HCT116 (cell line): Measurements from ENCODE around the gene HSPA12A. TPM values are rescaled to one million over a fixed set of nuclear protein-coding genes. Genes with fewer than 3 reads are reported as not detected.

Experiments
- ATAC-seq: fragments of 200-7000 bp; cut with Tn5 transposase; 2 replicates; pipeline ENCODE4 v1.9.1; 2020; ENCODE audit warnings: mild to moderate bottlenecking, moderate library complexity
- BruUV-seq: library from RNA; stranded (reverse); fragments of 400-500 nt; replicated peaks from 2 replicates; lab custom pipeline; 2021; lab: Mats Ljungman, UMichigan
- CTCF ChIA-PET: fragments of 300-600 bp; sonication (Branson Sonifier 250); formaldehyde crosslinking; loops from one replicate; lab custom pipeline; 2021; ENCODE audit warnings: antibody characterized with exemption; lab: Charles Lee
- POLR2A ChIA-PET: fragments of 300-600, 350-600 bp; sonication (Branson Sonifier 250); formaldehyde crosslinking; loops from one replicate; lab custom pipeline; 2021; ENCODE audit warnings: antibody characterized with exemption; lab: Charles Lee
- RAD21 ChIA-PET, 2 experiments: fragments of 300-600 bp; sonication (Branson Sonifier 250); formaldehyde crosslinking; loops; one replicate each; lab custom pipeline; 2023; ENCODE audit warnings: low total read pairs in 2 of 2; ENCODE audit not compliant: uncharacterized antibody in 2 of 2, unreplicated experiment in 2 of 2, low non-redundant PET in 1 of 2; lab: Charles Lee
- DNase-seq: peaks from one replicate; pipeline ENCODE4 v3.0.0-alpha.2; 2010; ENCODE audit warnings: low read depth, low spot score
- H2AFZ ChIP-seq: fragments of 200-600 bp; shearing (Covaris generic), sonication (generic); 2 replicates; pipeline ENCODE4 v1.6.1; 2017; ENCODE audit warnings: low read depth, mixed run types, mixed read lengths, antibody characterized with exemption, low read length; ENCODE audit not compliant: poor library complexity, severe bottlenecking
- H3K27ac ChIP-seq: 2 replicates; pipeline ENCODE4 v1.5.1; 2012; ENCODE audit warnings: low read depth, low read length
- H3K27me3 ChIP-seq: fragments of 200-600 bp; sonication (generic); 2 replicates; pipeline ENCODE4 v1.6.1; 2016; ENCODE audit warnings: mixed run types, low read length, mixed read lengths; ENCODE audit not compliant: insufficient read depth
- H3K36me3 ChIP-seq, 2 experiments: fragments of 200-500 bp in 1 of 2; fragments of 200-600 bp in 1 of 2; sonication (Bioruptor generic) in 1 of 2; sonication (generic) in 1 of 2; 2 replicates each; pipeline versions ENCODE4 v1.5.1 to v1.6.1; 2014 to 2016; ENCODE audit warnings: low read length in 2 of 2, inconsistent platforms in 1 of 2, mixed read lengths in 1 of 2, mixed run types in 1 of 2; ENCODE audit not compliant: insufficient read depth in 2 of 2, control insufficient read depth in 1 of 2
- H3K4me1 ChIP-seq, 2 experiments: fragments of 200-600 bp in 1 of 2; sonication (generic) in 1 of 2; 2 replicates each; pipeline versions ENCODE4 v1.5.1 to v1.6.1; 2012 to 2017; ENCODE audit warnings: low read length in 2 of 2, inconsistent platforms in 1 of 2, mild to moderate bottlenecking in 1 of 2, mixed read lengths in 1 of 2, mixed run types in 1 of 2, moderate library complexity in 1 of 2; ENCODE audit not compliant: insufficient read depth in 2 of 2, control insufficient read depth in 1 of 2
- H3K4me2 ChIP-seq: fragments of 200-600 bp; sonication (generic); 2 replicates; pipeline ENCODE4 v1.6.1; 2017; ENCODE audit warnings: mixed run types, low read length, mixed read lengths
- H3K4me3 ChIP-seq, 2 experiments: fragments of 200-600 bp in 1 of 2; sonication (generic) in 1 of 2; replicated peaks in 1 of 2; 2 replicates each; pipeline ENCODE4 v1.5.1; 2011 to 2016; ENCODE audit warnings: low read length in 2 of 2, control low read depth in 1 of 2, low read depth in 1 of 2, mild to moderate bottlenecking in 1 of 2, mixed read lengths in 1 of 2, mixed run types in 1 of 2
- H3K79me2 ChIP-seq: fragments of 200-600 bp; sonication (generic); 2 replicates; pipeline ENCODE4 v1.6.1; 2017; ENCODE audit warnings: mild to moderate bottlenecking, mixed run types, low read length, moderate library complexity, mixed read lengths; ENCODE audit not compliant: insufficient read depth
- H3K9ac ChIP-seq: fragments of 200-600 bp; sonication (generic); 2 replicates; pipeline ENCODE4 v1.6.1; 2016; ENCODE audit warnings: low read length, mixed read lengths
- H3K9me2 ChIP-seq: fragments of 200-600 bp; sonication (generic), shearing (Covaris generic); 2 replicates; pipeline ENCODE4 v1.6.1; 2017; ENCODE audit warnings: mixed run types, mild to moderate bottlenecking, moderate library complexity; ENCODE audit not compliant: insufficient read depth
- H3K9me3 ChIP-seq, 2 experiments: fragments of 200-500 bp in 1 of 2; fragments of 200-600 bp in 1 of 2; sonication (Bioruptor generic) in 1 of 2; sonication (generic) in 1 of 2; 2 replicates each; pipeline ENCODE4 v1.6.1; 2014 to 2017; ENCODE audit warnings: low read length in 2 of 2, mixed read lengths in 2 of 2, inconsistent platforms in 1 of 2, low read depth in 1 of 2, mild to moderate bottlenecking in 1 of 2, mixed run types in 1 of 2, moderate library complexity in 1 of 2; ENCODE audit not compliant: control insufficient read depth in 1 of 2, insufficient read depth in 1 of 2
- H4K20me1 ChIP-seq: fragments of 200-600 bp; sonication (generic), shearing (Covaris generic); 2 replicates; pipeline ENCODE4 v1.6.1; 2017; ENCODE audit warnings: mixed run types, mild to moderate bottlenecking, moderate library complexity; ENCODE audit not compliant: insufficient read depth
- CEBPB ChIP-seq: IDR thresholded peaks from 2 replicates; pipeline ENCODE4 v1.6.1; 2012; ENCODE audit warnings: low read depth
- EZH2 ChIP-seq: fragments of 200-600 bp; sonication (generic); IDR thresholded peaks from 2 replicates; pipeline ENCODE4 v1.6.1; 2017; ENCODE audit warnings: antibody characterized with exemption, mixed run types
- POLR2A ChIP-seq: IDR thresholded peaks from 2 replicates; pipeline ENCODE4 v1.7.0; 2011; ENCODE audit warnings: borderline replicate concordance; ENCODE audit not compliant: insufficient read depth, insufficient read length; ENCODE audit errors: extremely low read depth
- RAD21 ChIP-seq: IDR thresholded peaks from 2 replicates; pipeline ENCODE4 v1.6.1; 2012; ENCODE audit warnings: low read depth, mild to moderate bottlenecking
- SP1 ChIP-seq: IDR thresholded peaks from 2 replicates; pipeline ENCODE4 v1.6.1; 2012; ENCODE audit warnings: low read depth
- ZFX ChIP-seq: fragments of 450-650 bp; IDR thresholded peaks from 2 replicates; pipeline ENCODE4 v1.6.1; 2017
- intact Hi-C: fragments of 100-400 bp; cut with micrococcal nuclease; formaldehyde crosslinking; loops from 2 replicates; pipeline ENCODE4 v1.10.0; 2022
- total RNA-seq: library from RNA; stranded (reverse); gene quantifications from one replicate; pipeline ENCODE4 v1.2.1, GENCODE V29; 2021; ENCODE audit not compliant: unreplicated experiment
- TF ChIP-seq, protein P1 (sequence below): IDR thresholded peaks from 2 replicates; pipeline ENCODE4 v1.6.1; 2012
- TF ChIP-seq, protein P2 (sequence below): IDR thresholded peaks from 2 replicates; pipeline ENCODE4 v1.6.1; 2011; ENCODE audit warnings: mild to moderate bottlenecking, low read length, moderate library complexity; ENCODE audit not compliant: insufficient replicate concordance; ENCODE audit errors: extremely low read depth

HSPA12A gene
- total RNA-seq, 1 experiment from 2014 or later: 19.8 TPM

DNA sequence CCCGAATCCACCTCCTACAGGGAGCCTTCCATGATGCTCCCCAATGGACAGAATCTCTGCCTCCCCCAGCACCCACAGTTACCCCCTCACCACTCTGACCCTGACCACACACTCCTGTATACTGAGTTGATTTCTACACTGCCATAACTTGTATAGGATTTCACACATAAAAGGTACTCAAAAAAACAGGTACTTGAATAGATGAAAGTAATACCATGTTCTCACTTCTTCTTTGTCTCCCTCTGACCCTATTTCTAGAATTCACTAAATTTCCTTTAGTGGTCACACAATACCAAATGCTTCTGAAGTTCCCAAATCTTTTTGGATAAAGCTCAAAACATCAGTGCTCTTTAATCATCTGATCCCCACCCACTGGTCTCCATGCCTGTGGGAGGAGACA, 45.4 kb downstream of the HSPA12A start:
- no peaks in the 10 kb centered on the region for H3K79me2 ChIP-seq
- CTCF ChIA-PET: no interaction called here
- H3K4me2 ChIP-seq: no peak overlapping the region
- H3K36me3 ChIP-seq: no peaks in the 10 kb centered on the region
- no peak overlapping the region for H3K9ac ChIP-seq
- H3K27me3 ChIP-seq: no peaks in the 10 kb centered on the region
- no peaks in the 10 kb centered on the region for H3K9me3 ChIP-seq
- H3K9me2 ChIP-seq: no peaks in the 10 kb centered on the region
- POLR2A ChIA-PET: interaction anchor here (0.6 kb wide), 1 partner anchor 15 kb away, joined by 3 read pairs; no protein-coding TSS in a partner anchor
- no peak overlapping the region for H3K27ac ChIP-seq
- RAD21 ChIA-PET: no interaction called here
- H2AFZ ChIP-seq: no peak overlapping the region
- ATAC-seq: no peak
- TF ChIP-seq EZH2 (no peak), POLR2A (no peak), SP1 (no peak), RAD21 (no peak)
- TF ChIP-seq, protein P1, sequence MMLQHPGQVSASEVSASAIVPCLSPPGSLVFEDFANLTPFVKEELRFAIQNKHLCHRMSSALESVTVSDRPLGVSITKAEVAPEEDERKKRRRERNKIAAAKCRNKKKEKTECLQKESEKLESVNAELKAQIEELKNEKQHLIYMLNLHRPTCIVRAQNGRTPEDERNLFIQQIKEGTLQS: no peak
- no peak overlapping the region for H3K4me3 ChIP-seq
- peaks cover 0 to 12% of the 10 kb centered on the region in 2 experiments; a peak in 2 of 4 replicates for H3K4me1 ChIP-seq
- no peaks in the 10 kb centered on the region for H4K20me1 ChIP-seq
- BruUV-seq: no TSS peak
- intact Hi-C loops: no loop called here
- no peak for DNase-seq

DNA sequence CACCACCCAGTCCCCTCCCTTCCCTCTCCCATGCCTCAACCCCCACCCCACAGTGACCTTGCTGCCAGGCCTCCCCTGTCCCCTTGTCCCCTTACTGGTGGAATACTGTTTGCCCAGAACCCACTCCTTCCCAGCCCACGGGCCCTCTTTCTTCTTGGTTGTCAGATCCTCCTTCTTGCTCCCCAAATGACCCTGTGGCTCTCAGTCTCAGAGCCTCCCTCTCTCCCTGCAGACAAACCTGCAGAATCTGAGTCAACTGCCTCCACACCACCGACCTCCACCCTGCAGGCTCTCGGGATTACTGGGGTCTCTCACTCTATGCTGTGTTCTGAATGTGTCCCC, 47.5 kb downstream of the HSPA12A start:
- peaks cover 0 to 12% of the 10 kb centered on the region in 2 experiments; a peak in 2 of 4 replicates for H3K4me1 ChIP-seq
- no peak overlapping the region for H3K4me2 ChIP-seq
- no peak overlapping the region for H3K4me3 ChIP-seq
- ATAC-seq: no peak
- no peaks in the 10 kb centered on the region for H3K9me3 ChIP-seq
- H3K27ac ChIP-seq: no peak overlapping the region
- TF ChIP-seq, protein P1: no peak
- TF ChIP-seq SP1 (no peak), ZFX (no peak), CEBPB (no peak), EZH2 (no peak)
- TF ChIP-seq, protein P2, sequence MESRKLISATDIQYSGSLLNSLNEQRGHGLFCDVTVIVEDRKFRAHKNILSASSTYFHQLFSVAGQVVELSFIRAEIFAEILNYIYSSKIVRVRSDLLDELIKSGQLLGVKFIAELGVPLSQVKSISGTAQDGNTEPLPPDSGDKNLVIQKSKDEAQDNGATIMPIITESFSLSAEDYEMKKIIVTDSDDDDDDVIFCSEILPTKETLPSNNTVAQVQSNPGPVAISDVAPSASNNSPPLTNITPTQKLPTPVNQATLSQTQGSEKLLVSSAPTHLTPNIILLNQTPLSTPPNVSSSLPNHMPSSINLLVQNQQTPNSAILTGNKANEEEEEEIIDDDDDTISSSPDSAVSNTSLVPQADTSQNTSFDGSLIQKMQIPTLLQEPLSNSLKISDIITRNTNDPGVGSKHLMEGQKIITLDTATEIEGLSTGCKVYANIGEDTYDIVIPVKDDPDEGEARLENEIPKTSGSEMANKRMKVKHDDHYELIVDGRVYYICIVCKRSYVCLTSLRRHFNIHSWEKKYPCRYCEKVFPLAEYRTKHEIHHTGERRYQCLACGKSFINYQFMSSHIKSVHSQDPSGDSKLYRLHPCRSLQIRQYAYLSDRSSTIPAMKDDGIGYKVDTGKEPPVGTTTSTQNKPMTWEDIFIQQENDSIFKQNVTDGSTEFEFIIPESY: no peak
- H3K27me3 ChIP-seq: no peaks in the 10 kb centered on the region
- H3K79me2 ChIP-seq: no peaks in the 10 kb centered on the region
- peaks cover 0 to 3% of the 10 kb centered on the region in 2 experiments; a peak in 1 of 4 replicates for H3K36me3 ChIP-seq
- ChIA-PET RAD21 (no interaction called here), CTCF (no interaction called here), POLR2A (no interaction called here)
- H3K9ac ChIP-seq: no peak overlapping the region
- H3K9me2 ChIP-seq: no peaks in the 10 kb centered on the region
- BruUV-seq: no TSS peak
- DNase-seq: no peak
- intact Hi-C loops: no loop called here
- H4K20me1 ChIP-seq: no peaks in the 10 kb centered on the region
- H2AFZ ChIP-seq: no peak overlapping the region
